ENCODE data around the gene NME8. TPM values are rescaled to one million over a fixed set of nuclear protein-coding genes. Genes with fewer than 3 reads are reported as not detected.

NME8 gene
- total RNA-seq, 2 experiments from 2014 or later, result not detected

GRCh38 chr7:37817996-37818720 lies 30.2 kb upstream of the NME8 start:
- no TSS peak for BruUV-seq (replicated peaks)
- Histone ChIP-seq H3K4me3 (ENCODE audit: low read depth, low read length, poor library complexity, severe bottlenecking) (no peak overlapping the region), H2AFZ (ENCODE audit: low read length) (no peak overlapping the region), H3K36me3 (ENCODE audit: insufficient read depth, low read length) (no peaks in the 10 kb centered on the region), H4K20me1 (ENCODE audit: insufficient read depth, low read length) (no peaks in the 10 kb centered on the region), H3K9me2 (ENCODE audit: insufficient read depth, low read length) (no peaks in the 10 kb centered on the region), H3K4me1 (ENCODE audit: insufficient read depth, low read length, poor library complexity, severe bottlenecking) (no peaks in the 10 kb centered on the region), H3K27ac (ENCODE audit: low read depth, low read length, poor library complexity, severe bottlenecking) (no peak overlapping the region), H3K9me3 (ENCODE audit: low read length) (no peaks in the 10 kb centered on the region), H3K4me2 (ENCODE audit: low read length) (no peak overlapping the region), H3K79me2 (ENCODE audit: insufficient read depth, low read depth, low read length) (no peaks in the 10 kb centered on the region)
- POLR2A ChIA-PET, result interaction anchor here (0.6 to 0.7 kb wide), 2 partner anchors 13 to 102 kb away, joined by 3 read pairs; no protein-coding TSS in a partner anchor
- TF ChIP-seq, protein P1, sequence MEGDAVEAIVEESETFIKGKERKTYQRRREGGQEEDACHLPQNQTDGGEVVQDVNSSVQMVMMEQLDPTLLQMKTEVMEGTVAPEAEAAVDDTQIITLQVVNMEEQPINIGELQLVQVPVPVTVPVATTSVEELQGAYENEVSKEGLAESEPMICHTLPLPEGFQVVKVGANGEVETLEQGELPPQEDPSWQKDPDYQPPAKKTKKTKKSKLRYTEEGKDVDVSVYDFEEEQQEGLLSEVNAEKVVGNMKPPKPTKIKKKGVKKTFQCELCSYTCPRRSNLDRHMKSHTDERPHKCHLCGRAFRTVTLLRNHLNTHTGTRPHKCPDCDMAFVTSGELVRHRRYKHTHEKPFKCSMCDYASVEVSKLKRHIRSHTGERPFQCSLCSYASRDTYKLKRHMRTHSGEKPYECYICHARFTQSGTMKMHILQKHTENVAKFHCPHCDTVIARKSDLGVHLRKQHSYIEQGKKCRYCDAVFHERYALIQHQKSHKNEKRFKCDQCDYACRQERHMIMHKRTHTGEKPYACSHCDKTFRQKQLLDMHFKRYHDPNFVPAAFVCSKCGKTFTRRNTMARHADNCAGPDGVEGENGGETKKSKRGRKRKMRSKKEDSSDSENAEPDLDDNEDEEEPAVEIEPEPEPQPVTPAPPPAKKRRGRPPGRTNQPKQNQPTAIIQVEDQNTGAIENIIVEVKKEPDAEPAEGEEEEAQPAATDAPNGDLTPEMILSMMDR (conservative IDR thresholded peaks at IDR 0.05; ENCODE audit: low read length), result no peak
- no peak for TF ChIP-seq EZH2phosphoT487 (IDR thresholded peaks at IDR 0.05; ENCODE audit: borderline replicate concordance, low read depth, low read length)
- CTCF ChIA-PET (ENCODE audit: unreplicated experiment), result no interaction called here
- intact Hi-C loops (cut with micrococcal nuclease; ENCODE audit: unreplicated experiment), result no loop called here
- DNase-seq (ENCODE audit: low spot score), result no peak

DNA sequence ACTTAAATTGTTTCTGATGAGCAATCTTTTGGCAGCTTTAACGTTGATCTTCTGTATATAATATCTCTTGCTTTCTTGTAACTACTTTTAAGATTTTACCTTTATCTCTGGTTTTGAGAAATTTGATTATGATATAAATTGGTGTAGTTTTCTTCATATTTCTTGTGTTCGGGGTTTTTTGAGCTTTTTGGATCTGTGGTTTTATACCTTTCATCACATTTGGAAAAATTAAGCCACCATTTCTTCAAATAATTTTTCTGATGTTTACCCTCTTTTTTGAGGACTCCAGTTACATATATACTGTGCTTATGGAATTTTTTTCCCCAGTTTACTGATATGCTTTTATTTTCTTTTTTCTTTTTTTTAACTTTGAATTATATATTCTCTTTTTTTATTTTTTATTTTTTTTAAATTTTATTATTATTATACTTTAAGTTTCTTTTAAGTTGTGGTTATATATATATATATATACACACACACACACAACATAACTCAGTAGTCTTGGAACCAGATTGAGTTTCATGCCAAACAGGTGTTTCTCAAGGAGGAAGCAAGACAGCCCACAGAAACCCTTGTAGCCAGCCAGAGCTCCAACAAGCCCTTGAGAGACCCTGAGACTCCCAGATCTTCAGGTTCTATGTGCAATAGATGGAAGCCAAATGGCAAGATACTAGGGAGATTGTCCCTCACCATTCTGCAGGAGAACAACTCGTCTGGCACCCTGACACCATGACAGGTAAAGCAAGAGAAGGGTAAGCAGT lies 27.5 kb upstream of the NME8 start:
- CTCF ChIA-PET (ENCODE audit: unreplicated experiment), result no interaction called here
- no peak overlapping the region for H3K4me3 ChIP-seq (ENCODE audit: low read depth, low read length, poor library complexity, severe bottlenecking)
- H3K36me3 ChIP-seq (ENCODE audit: insufficient read depth, low read length), result no peaks in the 10 kb centered on the region
- POLR2A ChIA-PET, result interaction anchor here (0.6 kb wide), 1 partner anchor 952 kb away, joined by 3 read pairs; no protein-coding TSS in a partner anchor
- no peaks in the 10 kb centered on the region for H3K4me1 ChIP-seq (ENCODE audit: insufficient read depth, low read length, poor library complexity, severe bottlenecking)
- no TSS peak for BruUV-seq (replicated peaks)
- H3K27ac ChIP-seq (ENCODE audit: low read depth, low read length, poor library complexity, severe bottlenecking), result no peak overlapping the region
- H3K9me3 ChIP-seq (ENCODE audit: low read length), result no peaks in the 10 kb centered on the region
- no peaks in the 10 kb centered on the region for H4K20me1 ChIP-seq (ENCODE audit: insufficient read depth, low read length)
- DNase-seq (ENCODE audit: low spot score), result no peak
- H3K79me2 ChIP-seq (ENCODE audit: insufficient read depth, low read depth, low read length), result no peaks in the 10 kb centered on the region
- intact Hi-C loops (cut with micrococcal nuclease; ENCODE audit: unreplicated experiment), result no loop called here
- no peak for TF ChIP-seq EZH2phosphoT487 (IDR thresholded peaks at IDR 0.05; ENCODE audit: borderline replicate concordance, low read depth, low read length)
- TF ChIP-seq, protein P1 (conservative IDR thresholded peaks at IDR 0.05; ENCODE audit: low read length), result no peak
- H3K9me2 ChIP-seq (ENCODE audit: insufficient read depth, low read length), result no peaks in the 10 kb centered on the region
- H2AFZ ChIP-seq (ENCODE audit: low read length), result no peak overlapping the region
- no peak overlapping the region for H3K4me2 ChIP-seq (ENCODE audit: low read length)

- ChIA-PET POLR2A (no interaction called here), CTCF (ENCODE audit: unreplicated experiment) (no interaction called here)
- Histone ChIP-seq H3K4me2 (ENCODE audit: low read length) (no peak overlapping the region), H2AFZ (ENCODE audit: low read length) (no peak overlapping the region), H3K4me3 (ENCODE audit: low read depth, low read length, poor library complexity, severe bottlenecking) (no peak overlapping the region), H3K4me1 (ENCODE audit: insufficient read depth, low read length, poor library complexity, severe bottlenecking) (no peaks in the 10 kb centered on the region), H3K27ac (ENCODE audit: low read depth, low read length, poor library complexity, severe bottlenecking) (no peak overlapping the region), H3K9me2 (ENCODE audit: insufficient read depth, low read length) (no peaks in the 10 kb centered on the region), H3K9me3 (ENCODE audit: low read length) (no peaks in the 10 kb centered on the region), H3K36me3 (ENCODE audit: insufficient read depth, low read length) (no peaks in the 10 kb centered on the region), H4K20me1 (ENCODE audit: insufficient read depth, low read length) (no peaks in the 10 kb centered on the region), H3K79me2 (ENCODE audit: insufficient read depth, low read depth, low read length) (no peaks in the 10 kb centered on the region)
- intact Hi-C loops (cut with micrococcal nuclease; ENCODE audit: unreplicated experiment), result no loop called here
- TF ChIP-seq EZH2phosphoT487 (IDR thresholded peaks at IDR 0.05; ENCODE audit: borderline replicate concordance, low read depth, low read length), result no peak
- TF ChIP-seq, protein P1 (conservative IDR thresholded peaks at IDR 0.05; ENCODE audit: low read length), result no peak
- no peak for DNase-seq (ENCODE audit: low spot score)
- BruUV-seq (replicated peaks), result no TSS peak
These were observed 25.5 kb upstream of the NME8 start for GRCh38 chr7:37822946-37823345.
